Panc1 (cell line): ENCODE results near the gene POLD2.

Source experiments
- POLR2AphosphoS5 ChIP-seq: IDR thresholded peaks from 2 replicates; pipeline ENCODE4 v1.6.1; 2012; ENCODE audit warnings: mild to moderate bottlenecking, low read depth, low read length, moderate library complexity
- REST ChIP-seq, 2 experiments: IDR thresholded peaks; 2 replicates each; pipeline ENCODE4 v1.6.1; 2011 to 2012; ENCODE audit warnings: low read depth in 2 of 2, control low read depth in 1 of 2, low read length in 1 of 2, mild to moderate bottlenecking in 1 of 2, moderate library complexity in 1 of 2; ENCODE audit not compliant: insufficient read depth in 1 of 2
- SIN3A ChIP-seq: IDR thresholded peaks from 2 replicates; pipeline ENCODE4 v1.6.1; 2012; ENCODE audit warnings: low read depth, mild to moderate bottlenecking, low read length, moderate library complexity, borderline replicate concordance; ENCODE audit not compliant: insufficient read depth
- TCF7L2 ChIP-seq: IDR thresholded peaks from 2 replicates; pipeline ENCODE4 v1.6.1; 2011; ENCODE audit warnings: mild to moderate bottlenecking, low read depth, low read length, inconsistent platforms
- TF ChIP-seq, protein P1 (sequence below): fragments of 450-650 bp; IDR thresholded peaks from 2 replicates; pipeline ENCODE4 v1.5.1; 2017; ENCODE audit warnings: mild to moderate bottlenecking

DNA sequence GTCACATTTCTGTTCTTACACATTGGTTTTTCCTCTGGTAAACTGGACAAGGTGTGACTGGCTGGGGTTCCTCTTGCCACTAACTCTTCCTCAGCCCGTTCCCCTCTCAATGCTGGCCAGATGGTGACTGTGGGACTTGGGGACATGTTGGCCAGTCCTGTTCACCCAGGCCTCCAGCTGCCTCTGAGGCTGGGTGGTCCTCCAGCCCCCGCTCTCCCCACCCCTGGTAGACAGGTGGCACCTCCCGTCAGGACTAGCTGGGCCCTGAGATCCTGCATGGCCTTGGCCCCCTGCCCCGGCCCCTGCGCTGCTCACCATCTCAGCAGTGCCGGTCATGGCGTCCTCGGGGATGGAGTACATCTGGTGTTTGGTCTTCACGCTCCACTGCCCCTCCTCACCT is 28.6 kb upstream of the POLD2 start:
- TF ChIP-seq, protein P1, sequence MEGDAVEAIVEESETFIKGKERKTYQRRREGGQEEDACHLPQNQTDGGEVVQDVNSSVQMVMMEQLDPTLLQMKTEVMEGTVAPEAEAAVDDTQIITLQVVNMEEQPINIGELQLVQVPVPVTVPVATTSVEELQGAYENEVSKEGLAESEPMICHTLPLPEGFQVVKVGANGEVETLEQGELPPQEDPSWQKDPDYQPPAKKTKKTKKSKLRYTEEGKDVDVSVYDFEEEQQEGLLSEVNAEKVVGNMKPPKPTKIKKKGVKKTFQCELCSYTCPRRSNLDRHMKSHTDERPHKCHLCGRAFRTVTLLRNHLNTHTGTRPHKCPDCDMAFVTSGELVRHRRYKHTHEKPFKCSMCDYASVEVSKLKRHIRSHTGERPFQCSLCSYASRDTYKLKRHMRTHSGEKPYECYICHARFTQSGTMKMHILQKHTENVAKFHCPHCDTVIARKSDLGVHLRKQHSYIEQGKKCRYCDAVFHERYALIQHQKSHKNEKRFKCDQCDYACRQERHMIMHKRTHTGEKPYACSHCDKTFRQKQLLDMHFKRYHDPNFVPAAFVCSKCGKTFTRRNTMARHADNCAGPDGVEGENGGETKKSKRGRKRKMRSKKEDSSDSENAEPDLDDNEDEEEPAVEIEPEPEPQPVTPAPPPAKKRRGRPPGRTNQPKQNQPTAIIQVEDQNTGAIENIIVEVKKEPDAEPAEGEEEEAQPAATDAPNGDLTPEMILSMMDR = no peak
- TF ChIP-seq POLR2AphosphoS5 = no peak
- no peak for TF ChIP-seq TCF7L2
- no peak for TF ChIP-seq REST (IDR thresholded peaks at IDR 0.05; ENCODE audit: insufficient read depth in 1 of 2, low read depth in 2 of 2, low read length in 1 of 2)
- TF ChIP-seq SIN3A = no peak
